Measurements from ENCODE around the gene CERK. TPM values are rescaled to one million over a fixed set of nuclear protein-coding genes. Genes with fewer than 3 reads are reported as not detected.

CERK gene
- total and polyA plus RNA-seq, 2 of the 13 experiments (the other 11 are each of a cell fraction or from before 2014, with no cell fraction given), result 40.3 to 41.9 TPM

DNA sequence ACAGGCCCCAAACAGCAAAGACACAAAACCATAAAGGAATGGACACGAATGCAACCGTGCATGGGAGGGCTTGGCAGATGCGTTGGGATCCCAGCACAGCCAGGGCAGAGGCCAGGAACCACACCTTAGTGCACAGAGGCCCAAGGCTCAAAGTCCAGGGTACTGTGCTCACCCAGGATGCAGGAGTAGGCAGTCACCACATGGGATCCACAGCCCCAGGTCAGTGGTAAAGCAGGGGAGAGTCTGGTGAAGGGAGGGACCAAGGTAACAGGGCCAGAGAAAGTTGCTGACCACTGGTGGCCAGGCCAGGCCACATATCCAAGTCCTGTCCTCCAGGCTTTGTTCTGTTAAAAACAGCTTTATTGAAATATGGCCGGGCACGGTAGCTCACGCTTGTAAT lies 6.5 kb upstream of the CERK start (continued):
- TF ChIP-seq JDP2 (CRISPR knock-in tag; IDR thresholded peaks at IDR 0.05; ENCODE audit: borderline replicate concordance), result no peak
- no peak for TF ChIP-seq SP1 (IDR thresholded peaks at IDR 0.05)
- no peak for TF ChIP-seq SP1 (CRISPR knock-in tag; IDR thresholded peaks at IDR 0.05)
- no peak for TF ChIP-seq THAP8 (CRISPR knock-in tag; IDR thresholded peaks at IDR 0.05; ENCODE audit: borderline replicate concordance)
- no peak; the same call in 1 of the 2 replicates for TF ChIP-seq ZSCAN9 (CRISPR knock-in tag; IDR thresholded peaks at IDR 0.05; ENCODE audit: borderline replicate concordance)
- TF ChIP-seq CBX1 (IDR thresholded peaks at IDR 0.05; ENCODE audit: low read depth), result peak; percentile 34
- TF ChIP-seq RBFOX2 (IDR thresholded peaks at IDR 0.05; ENCODE audit: low read depth, low read length), result no peak
- TF ChIP-seq NFE2 (CRISPR knock-in tag; IDR thresholded peaks at IDR 0.05), result no peak
- TF ChIP-seq, protein P1, sequence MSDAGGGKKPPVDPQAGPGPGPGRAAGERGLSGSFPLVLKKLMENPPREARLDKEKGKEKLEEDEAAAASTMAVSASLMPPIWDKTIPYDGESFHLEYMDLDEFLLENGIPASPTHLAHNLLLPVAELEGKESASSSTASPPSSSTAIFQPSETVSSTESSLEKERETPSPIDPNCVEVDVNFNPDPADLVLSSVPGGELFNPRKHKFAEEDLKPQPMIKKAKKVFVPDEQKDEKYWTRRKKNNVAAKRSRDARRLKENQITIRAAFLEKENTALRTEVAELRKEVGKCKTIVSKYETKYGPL (CRISPR knock-in tag; IDR thresholded peaks at IDR 0.05), result no peak
- no peak for TF ChIP-seq CEBPB (IDR thresholded peaks at IDR 0.05; ENCODE audit: borderline replicate concordance, low read depth, low read length)
- TF ChIP-seq GTF3A (CRISPR knock-in tag; conservative IDR thresholded peaks at IDR 0.05), result no peak
- peak; percentile 29; the same call in 1 of the 2 replicates for TF ChIP-seq ZNF746 (CRISPR knock-in tag; IDR thresholded peaks at IDR 0.05)
- no peak for TF ChIP-seq HHEX (CRISPR knock-in tag; IDR thresholded peaks at IDR 0.05)
- no peak for TF ChIP-seq AGO1 (IDR thresholded peaks at IDR 0.05; ENCODE audit: low read depth, low read length, poor library complexity, severe bottlenecking)
- no peak for TF ChIP-seq RORA (CRISPR knock-in tag; IDR thresholded peaks at IDR 0.05)
- TF ChIP-seq SAP130 (CRISPR knock-in tag; IDR thresholded peaks at IDR 0.05; ENCODE audit: low read depth), result peak; percentile 80
- no peak for TF ChIP-seq ZNF138 (CRISPR knock-in tag; IDR thresholded peaks at IDR 0.05; ENCODE audit: low read depth)
- TF ChIP-seq ZNF432 (CRISPR knock-in tag; IDR thresholded peaks at IDR 0.05; ENCODE audit: borderline replicate concordance), result no peak
- TF ChIP-seq SKI (IDR thresholded peaks at IDR 0.05; ENCODE audit: partially characterized antibody), result peak; percentile 41
- TF ChIP-seq ATM (IDR thresholded peaks at IDR 0.05; ENCODE audit: borderline replicate concordance), result no peak
- TF ChIP-seq ZFY (CRISPR knock-in tag; IDR thresholded peaks at IDR 0.05), result peak; percentile 53; the same call in 1 of the 2 replicates
- peak; percentile 67; the same call in 1 of the 2 replicates for TF ChIP-seq MTA1 (CRISPR knock-in tag; IDR thresholded peaks at IDR 0.05; ENCODE audit: borderline replicate concordance)
- peak; percentile 65 for TF ChIP-seq ZMYM2 (CRISPR knock-in tag; IDR thresholded peaks at IDR 0.05)
- TF ChIP-seq SMAD9 (CRISPR knock-in tag; IDR thresholded peaks at IDR 0.05), result no peak
- TF ChIP-seq, protein P2, sequence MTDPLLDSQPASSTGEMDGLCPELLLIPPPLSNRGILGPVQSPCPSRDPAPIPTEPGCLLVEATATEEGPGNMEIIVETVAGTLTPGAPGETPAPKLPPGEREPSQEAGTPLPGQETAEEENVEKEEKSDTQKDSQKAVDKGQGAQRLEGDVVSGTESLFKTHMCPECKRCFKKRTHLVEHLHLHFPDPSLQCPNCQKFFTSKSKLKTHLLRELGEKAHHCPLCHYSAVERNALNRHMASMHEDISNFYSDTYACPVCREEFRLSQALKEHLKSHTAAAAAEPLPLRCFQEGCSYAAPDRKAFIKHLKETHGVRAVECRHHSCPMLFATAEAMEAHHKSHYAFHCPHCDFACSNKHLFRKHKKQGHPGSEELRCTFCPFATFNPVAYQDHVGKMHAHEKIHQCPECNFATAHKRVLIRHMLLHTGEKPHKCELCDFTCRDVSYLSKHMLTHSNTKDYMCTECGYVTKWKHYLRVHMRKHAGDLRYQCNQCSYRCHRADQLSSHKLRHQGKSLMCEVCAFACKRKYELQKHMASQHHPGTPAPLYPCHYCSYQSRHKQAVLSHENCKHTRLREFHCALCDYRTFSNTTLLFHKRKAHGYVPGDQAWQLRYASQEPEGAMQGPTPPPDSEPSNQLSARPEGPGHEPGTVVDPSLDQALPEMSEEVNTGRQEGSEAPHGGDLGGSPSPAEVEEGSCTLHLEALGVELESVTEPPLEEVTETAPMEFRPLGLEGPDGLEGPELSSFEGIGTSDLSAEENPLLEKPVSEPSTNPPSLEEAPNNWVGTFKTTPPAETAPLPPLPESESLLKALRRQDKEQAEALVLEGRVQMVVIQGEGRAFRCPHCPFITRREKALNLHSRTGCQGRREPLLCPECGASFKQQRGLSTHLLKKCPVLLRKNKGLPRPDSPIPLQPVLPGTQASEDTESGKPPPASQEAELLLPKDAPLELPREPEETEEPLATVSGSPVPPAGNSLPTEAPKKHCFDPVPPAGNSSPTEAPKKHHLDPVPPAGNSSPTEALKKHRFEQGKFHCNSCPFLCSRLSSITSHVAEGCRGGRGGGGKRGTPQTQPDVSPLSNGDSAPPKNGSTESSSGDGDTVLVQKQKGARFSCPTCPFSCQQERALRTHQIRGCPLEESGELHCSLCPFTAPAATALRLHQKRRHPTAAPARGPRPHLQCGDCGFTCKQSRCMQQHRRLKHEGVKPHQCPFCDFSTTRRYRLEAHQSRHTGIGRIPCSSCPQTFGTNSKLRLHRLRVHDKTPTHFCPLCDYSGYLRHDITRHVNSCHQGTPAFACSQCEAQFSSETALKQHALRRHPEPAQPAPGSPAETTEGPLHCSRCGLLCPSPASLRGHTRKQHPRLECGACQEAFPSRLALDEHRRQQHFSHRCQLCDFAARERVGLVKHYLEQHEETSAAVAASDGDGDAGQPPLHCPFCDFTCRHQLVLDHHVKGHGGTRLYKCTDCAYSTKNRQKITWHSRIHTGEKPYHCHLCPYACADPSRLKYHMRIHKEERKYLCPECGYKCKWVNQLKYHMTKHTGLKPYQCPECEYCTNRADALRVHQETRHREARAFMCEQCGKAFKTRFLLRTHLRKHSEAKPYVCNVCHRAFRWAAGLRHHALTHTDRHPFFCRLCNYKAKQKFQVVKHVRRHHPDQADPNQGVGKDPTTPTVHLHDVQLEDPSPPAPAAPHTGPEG (CRISPR knock-in tag; IDR thresholded peaks at IDR 0.05), result no peak

Measured in HepG2 (cell line).